Measurements from ENCODE around the gene TP63. TPM values are rescaled to one million over a fixed set of nuclear protein-coding genes. Genes with fewer than 3 reads are reported as not detected.

TP63 gene
- polyA plus RNA-seq, 3 donors, result not detected

GRCh38 chr3:189908646-189909045 lies 277.5 kb downstream of the TP63 start:
- Histone ChIP-seq H3K79me2 (ENCODE audit: insufficient read depth, low read length) (no peaks in the 10 kb centered on the region), H3K27me3 (ENCODE audit: control insufficient read depth in 2 of 2, insufficient read depth in 2 of 2, low read length in 2 of 2) (no peaks in the 10 kb centered on the region), H3K9ac (ENCODE audit: insufficient read depth, low read length, poor library complexity, severe bottlenecking) (no peak overlapping the region), H3K9me3 (replicated peaks in 1 of 2; ENCODE audit: control insufficient read depth in 1 of 2, insufficient read depth in 1 of 2, low read length in 2 of 2) (no peaks in the 10 kb centered on the region), H3K4me2 (replicated peaks; ENCODE audit: extremely low read depth, low read length, poor library complexity, severe bottlenecking) (no peak overlapping the region), H4K20me1 (ENCODE audit: insufficient read depth, low read length) (no peaks in the 10 kb centered on the region), H3K4me3 (replicated peaks in 1 of 3; ENCODE audit: low read depth in 2 of 3, low read length in 3 of 3) (no peak overlapping the region), H2AFZ (ENCODE audit: insufficient read depth, low read depth, low read length, poor library complexity, severe bottlenecking) (no peak overlapping the region), H3K4me1 (ENCODE audit: control insufficient read depth in 1 of 2, insufficient read depth in 2 of 2, low read length in 2 of 2) (no peaks in the 10 kb centered on the region), H3K27ac (ENCODE audit: low read depth in 1 of 2, low read length in 2 of 2) (no peak overlapping the region), H3K36me3 (replicated peaks in 1 of 2; ENCODE audit: control insufficient read depth in 1 of 2, insufficient read depth in 2 of 2, low read length in 2 of 2) (no peaks in the 10 kb centered on the region)
- Mint-ChIP-seq H3K4me3 (no peak overlapping the region), H3K27me3 (ENCODE audit: low read depth in 3 of 3) (no peaks in the 10 kb centered on the region), H3K4me1 (no peaks in the 10 kb centered on the region), H3K27ac (no peak overlapping the region), H3K36me3 (no peaks in the 10 kb centered on the region), H3K9me3 (peaks cover 0 to 6% (median 2%) of the 10 kb centered on the region in 7 donors)
- DNase-seq, result no peak
- TF ChIP-seq CTCF (IDR thresholded peaks at IDR 0.05), result no peak
- intact Hi-C loops (cut with micrococcal nuclease), result no loop called here

- Histone ChIP-seq H3K36me3 (replicated peaks in 1 of 2; ENCODE audit: control insufficient read depth in 1 of 2, insufficient read depth in 2 of 2, low read length in 2 of 2) (no peaks in the 10 kb centered on the region), H3K27ac (ENCODE audit: low read depth in 1 of 2, low read length in 2 of 2) (no peak overlapping the region), H4K20me1 (ENCODE audit: insufficient read depth, low read length) (no peaks in the 10 kb centered on the region), H3K4me1 (ENCODE audit: control insufficient read depth in 1 of 2, insufficient read depth in 2 of 2, low read length in 2 of 2) (no peaks in the 10 kb centered on the region), H3K27me3 (ENCODE audit: control insufficient read depth in 2 of 2, insufficient read depth in 2 of 2, low read length in 2 of 2) (no peaks in the 10 kb centered on the region), H2AFZ (ENCODE audit: insufficient read depth, low read depth, low read length, poor library complexity, severe bottlenecking) (no peak overlapping the region), H3K9ac (ENCODE audit: insufficient read depth, low read length, poor library complexity, severe bottlenecking) (no peak overlapping the region), H3K9me3 (replicated peaks in 1 of 2; ENCODE audit: control insufficient read depth in 1 of 2, insufficient read depth in 1 of 2, low read length in 2 of 2) (no peaks in the 10 kb centered on the region), H3K79me2 (ENCODE audit: insufficient read depth, low read length) (no peaks in the 10 kb centered on the region), H3K4me2 (replicated peaks; ENCODE audit: extremely low read depth, low read length, poor library complexity, severe bottlenecking) (no peak overlapping the region), H3K4me3 (replicated peaks in 1 of 3; ENCODE audit: low read depth in 2 of 3, low read length in 3 of 3) (no peak overlapping the region)
- H3K27ac Mint-ChIP-seq, result no peak overlapping the region
- TF ChIP-seq CTCF (IDR thresholded peaks at IDR 0.05), result no peak
- WGBS (ENCODE audit: insufficient coverage), result 83% methylated on average over 2 of the region's 3 CpGs
- no peaks in the 10 kb centered on the region for H3K36me3 Mint-ChIP-seq
- no peaks in the 10 kb centered on the region for H3K4me1 Mint-ChIP-seq
- no peak overlapping the region for H3K4me3 Mint-ChIP-seq
- no peaks in the 10 kb centered on the region for H3K27me3 Mint-ChIP-seq (ENCODE audit: low read depth in 3 of 3)
- H3K9me3 Mint-ChIP-seq, result peaks cover 0 to 6% (median 2%) of the 10 kb centered on the region in 7 donors
- DNase-seq, result no peak
- intact Hi-C loops (cut with micrococcal nuclease), result no loop called here
Observed at GRCh38 chr3:189909139-189909538, 277.9 kb downstream of the TP63 start.

Data from CD14-positive monocyte (primary cell).